Right cardiac atrium (tissue), 5 donors: Measurements from ENCODE around the gene KRT2. TPM values are rescaled to one million over a fixed set of nuclear protein-coding genes. Genes with fewer than 3 reads are reported as not detected.

Experiments
- ATAC-seq, 2 donors: fragments of 200-7000 bp; cut with Tn5 transposase; one replicate each; pipeline versions ENCODE4 v1.8.0 to v1.9.1; 2020; ENCODE audit warnings: moderate library complexity in 2 of 2, mild to moderate bottlenecking in 1 of 2
- DNase-seq, 3 donors: peaks; one replicate each; pipeline ENCODE4 v3.0.0-alpha.2; 2020
- H3K27ac ChIP-seq: one replicate; pipeline ENCODE4 v1.5.1; 2013; ENCODE audit warnings: mild to moderate bottlenecking, low read length, control low read depth, moderate library complexity
- H3K27me3 ChIP-seq: one replicate; pipeline ENCODE4 v1.6.1; 2013; ENCODE audit not compliant: control insufficient read depth, insufficient read depth
- H3K4me1 ChIP-seq: one replicate; pipeline ENCODE4 v1.6.1; 2013; ENCODE audit warnings: low read length; ENCODE audit not compliant: control insufficient read depth, insufficient read depth
- H3K4me3 ChIP-seq: one replicate; pipeline ENCODE4 v1.5.1; 2013; ENCODE audit warnings: low read length, control low read depth
- H3K9me3 ChIP-seq: one replicate; pipeline ENCODE4 v1.6.1; 2013; ENCODE audit warnings: low read length; ENCODE audit not compliant: control insufficient read depth
- WGBS: extraction: QIAGEN DNeasy Blood & Tissue Kit; methylation state at CpG from one replicate; pipeline ENCODE4 v1.1.7; 2013; 5-methylcytosine and 5-hydroxymethylcytosine counted together
- intact Hi-C, 4 donors: fragments of 100-400 bp; cut with DNase I; formaldehyde crosslinking; loops; one replicate each; pipeline versions ENCODE4 v1.11.0 to v1.14.0; 2022 to 2023
- polyA plus RNA-seq: library from polyadenylated mRNA; stranded (reverse); fragments of 200-250 nt; gene quantifications from one replicate; pipeline ENCODE4 v1.2.3, GENCODE V29; 2013
- total RNA-seq, 4 donors: library from RNA; stranded (reverse); fragmentation: NEBNext Ultra II Directional; extraction: Animal tissue kit (Norgen Biotek cat#: 25700); gene quantifications; one replicate each; pipeline ENCODE4 v1.2.1, GENCODE V29; 2021
- donor health status: healthy with polysubstance abuse.
- donor health status: DM: no; HTN: yes; CAD: no.
- donor health status: DM: no; HTN: no; CAD: no.
- donor health status: DM: no; HTN: yes; CAD: no; lungs with severe emphysema.
- donor health status: DM: yes; HTN: yes; CAD: no.

KRT2 gene
- total and polyA plus RNA-seq, 5 donors: not detected

DNA sequence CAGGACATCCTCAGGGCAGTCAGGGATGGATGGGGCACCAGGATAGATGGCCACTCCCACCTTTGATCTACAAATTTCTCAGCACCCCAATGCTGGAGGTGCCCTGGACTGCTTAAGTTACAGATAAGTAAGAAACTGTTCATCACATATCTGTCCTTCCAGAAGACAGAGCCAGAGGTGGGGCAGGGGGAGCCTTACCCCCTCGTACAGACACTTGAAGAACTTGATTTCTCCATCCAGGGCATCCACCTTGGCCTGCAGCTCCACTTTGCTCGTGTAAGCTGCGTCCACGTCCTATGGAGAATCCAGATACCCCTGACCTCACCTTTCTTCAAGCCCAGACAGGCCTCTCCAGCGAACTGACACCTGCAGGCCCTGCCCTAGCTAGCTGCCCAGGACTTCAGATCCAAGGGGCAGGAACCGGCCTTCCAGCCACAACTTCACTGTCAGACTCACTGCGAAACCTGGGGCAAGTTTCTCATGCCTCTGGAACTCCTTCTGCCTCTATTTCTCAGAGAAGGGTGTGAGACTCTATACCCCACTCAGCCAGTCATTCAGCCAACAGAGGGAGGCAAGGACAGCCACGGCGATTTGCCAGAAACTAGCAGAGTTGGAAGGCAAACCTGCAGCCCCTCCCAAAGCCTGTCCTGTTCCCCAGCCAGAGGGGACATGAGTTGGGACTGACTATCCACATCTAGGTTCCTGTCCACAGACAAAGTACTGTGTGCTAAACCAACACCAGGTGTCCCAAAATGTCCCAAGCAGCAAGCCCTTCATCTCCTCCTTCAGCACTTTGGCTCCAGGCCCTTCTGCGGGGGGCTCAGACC lies 37.4 kb downstream of the KRT2 start:
- ATAC-seq (no peak), DNase-seq (no peak)
- H3K27ac ChIP-seq: no peak overlapping the region
- H3K4me3 ChIP-seq: no peak overlapping the region
- no peaks in the 10 kb centered on the region for H3K27me3 ChIP-seq
- no peaks in the 10 kb centered on the region for H3K4me1 ChIP-seq
- H3K9me3 ChIP-seq: no peaks in the 10 kb centered on the region
- WGBS: 86% methylated on average over 10 of the region's 10 CpGs
- intact Hi-C loops: no loop called here

DNA sequence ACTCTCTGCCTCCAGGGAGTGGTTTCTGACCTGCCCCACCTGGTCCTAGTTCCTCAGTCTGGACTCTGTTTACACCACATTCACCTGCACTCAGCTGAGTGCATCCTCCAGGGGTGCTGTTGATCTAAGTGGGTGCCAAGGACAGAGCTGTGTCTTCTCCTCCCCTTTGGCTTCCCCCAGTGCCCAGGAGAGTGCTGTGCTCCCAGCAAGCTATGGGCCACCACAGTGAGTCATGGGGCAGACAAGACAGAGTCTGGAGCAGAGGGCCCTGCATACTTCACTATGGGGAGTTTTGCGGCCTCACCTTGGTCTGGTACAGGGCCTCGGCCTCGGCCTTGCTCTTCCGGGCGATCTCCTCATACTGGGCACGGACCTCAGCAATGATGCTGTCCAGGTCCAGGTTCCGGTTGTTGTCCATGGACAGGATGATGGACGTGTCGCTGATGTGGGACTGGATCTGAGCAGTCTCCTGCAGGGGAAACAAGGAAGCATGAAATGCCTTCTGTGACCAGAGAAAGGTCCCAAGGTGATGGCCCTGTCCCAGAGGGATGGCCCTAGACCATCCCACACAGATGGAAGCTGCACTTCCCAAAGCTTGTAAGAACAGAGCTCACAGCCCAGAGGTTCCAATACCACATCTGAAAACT lies 38.5 kb downstream of the KRT2 start:
- no peak overlapping the region for H3K4me3 ChIP-seq
- no peak overlapping the region for H3K27ac ChIP-seq
- no peaks in the 10 kb centered on the region for H3K9me3 ChIP-seq
- H3K27me3 ChIP-seq: no peaks in the 10 kb centered on the region
- intact Hi-C loops: no loop called here
- DNase-seq (no peak), ATAC-seq (no peak)
- 90% methylated on average over 9 of the region's 9 CpGs for WGBS
- no peaks in the 10 kb centered on the region for H3K4me1 ChIP-seq

DNA sequence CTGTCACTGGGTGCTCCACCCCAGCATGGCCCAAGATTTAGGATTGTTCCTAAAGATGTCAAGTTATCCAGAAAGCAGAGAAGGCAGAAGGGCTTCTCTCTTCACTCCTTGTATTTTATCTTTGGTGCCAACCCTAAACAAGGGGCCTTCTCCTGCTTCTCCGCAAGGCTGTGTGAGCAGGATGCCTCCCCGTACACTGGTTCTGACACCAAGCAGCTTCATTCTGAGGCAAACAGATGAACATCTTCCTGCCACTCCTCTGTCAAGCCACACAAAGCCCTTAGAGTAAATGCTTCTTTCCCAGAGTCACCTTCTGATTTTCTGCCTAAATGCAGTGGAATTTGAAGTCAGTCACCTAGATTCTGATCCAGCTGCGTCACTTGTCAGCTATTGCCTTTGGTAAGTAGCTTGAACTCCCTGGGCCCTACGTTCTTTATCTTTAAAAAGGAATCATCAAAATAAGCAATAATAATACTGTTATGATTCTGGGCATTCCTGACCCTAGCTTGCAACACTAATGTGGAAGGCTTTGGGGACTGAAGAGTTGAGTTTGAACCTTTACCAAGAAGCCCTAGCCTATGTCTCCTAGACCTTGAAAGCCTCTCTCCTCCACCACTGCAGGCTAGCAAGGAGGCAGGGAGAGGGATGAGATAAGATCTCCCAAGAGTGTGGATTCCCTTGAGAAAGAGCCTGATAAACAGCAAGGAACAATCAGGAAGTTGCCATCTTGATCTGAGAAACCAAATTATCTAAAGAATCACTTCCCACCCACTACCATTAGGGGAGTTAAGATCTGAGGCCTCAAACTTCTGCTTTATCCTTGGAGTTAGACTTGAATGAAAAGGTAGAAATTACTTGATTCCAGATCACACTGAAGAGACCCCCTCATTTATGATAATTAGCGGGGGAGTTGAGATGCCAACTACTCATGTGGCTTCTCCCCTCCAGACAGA lies 39.3 kb downstream of the KRT2 start:
- Histone ChIP-seq H3K4me3 (no peak overlapping the region), H3K27me3 (no peaks in the 10 kb centered on the region), H3K9me3 (no peaks in the 10 kb centered on the region), H3K27ac (no peak overlapping the region), H3K4me1 (no peaks in the 10 kb centered on the region)
- intact Hi-C loops: no loop called here
- WGBS: 77% methylated on average over 5 of the region's 5 CpGs
- DNase-seq (no peak), ATAC-seq (no peak)

DNA sequence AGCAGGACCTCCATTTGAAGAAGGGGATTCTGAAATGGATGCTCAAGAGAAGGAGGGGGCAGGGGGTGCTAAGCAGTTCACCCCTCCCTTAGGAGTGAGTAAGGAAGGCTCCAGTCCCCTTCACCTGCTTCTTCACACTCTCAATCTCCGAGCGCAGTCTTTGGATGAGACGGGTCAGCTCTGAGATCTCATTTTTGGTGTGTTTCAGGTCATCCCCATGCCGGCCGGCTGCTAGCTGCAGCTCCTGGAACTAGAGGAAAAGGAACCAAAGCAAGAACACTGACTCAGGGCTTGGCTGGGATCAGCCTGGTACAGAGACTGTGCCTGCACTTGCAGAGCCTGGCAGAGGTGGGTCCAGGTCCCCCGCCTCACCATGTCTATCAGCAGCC lies 40.9 kb downstream of the KRT2 start:
- 88% methylated on average over 6 of the region's 6 CpGs for WGBS
- intact Hi-C loops: no loop called here
- H3K4me1 ChIP-seq: no peaks in the 10 kb centered on the region
- H3K27ac ChIP-seq: no peak overlapping the region
- DNase-seq (no peak), ATAC-seq (no peak)
- no peaks in the 10 kb centered on the region for H3K9me3 ChIP-seq
- H3K4me3 ChIP-seq: no peak overlapping the region
- H3K27me3 ChIP-seq: no peaks in the 10 kb centered on the region

DNA sequence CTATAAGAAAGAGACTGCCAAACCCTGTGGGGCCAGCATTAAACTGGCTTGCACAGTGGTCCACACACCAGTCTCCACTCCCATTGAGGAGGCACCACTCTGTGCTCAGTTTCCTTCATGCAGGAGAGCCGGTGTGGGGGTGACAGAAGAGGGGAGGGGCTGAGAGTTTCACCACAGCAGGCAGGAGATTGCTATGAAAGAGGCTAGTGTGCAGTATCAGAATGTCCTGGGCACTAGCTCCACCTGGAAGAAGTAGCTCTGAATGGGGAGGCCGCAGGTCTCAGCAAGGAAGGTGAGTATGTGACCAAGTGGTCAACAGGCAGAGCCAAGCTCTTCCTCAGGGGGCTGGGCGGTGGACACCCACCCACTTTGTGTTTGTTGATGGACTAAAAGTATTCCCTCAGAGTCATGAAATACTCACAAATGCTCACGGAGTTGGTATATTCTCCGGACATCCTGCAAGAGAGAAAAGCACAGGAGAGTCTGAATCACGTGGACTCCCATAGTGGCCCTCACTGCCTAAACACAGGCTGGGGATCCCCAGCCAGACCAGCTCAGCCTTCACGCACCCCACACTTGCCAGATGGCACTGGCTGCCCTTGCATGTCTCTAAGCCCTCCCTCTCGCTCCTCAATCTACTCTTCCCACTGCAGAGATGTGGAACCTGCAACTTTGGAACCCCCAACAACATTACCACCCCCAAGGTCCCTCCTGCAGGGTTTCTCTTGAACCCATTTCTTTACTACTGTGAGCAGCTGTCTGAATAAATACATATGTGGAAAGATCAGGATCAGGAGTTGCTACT lies 43.0 kb downstream of the KRT2 start:
- Histone ChIP-seq H3K27me3 (no peaks in the 10 kb centered on the region), H3K27ac (no peak overlapping the region), H3K4me1 (no peaks in the 10 kb centered on the region), H3K4me3 (no peak overlapping the region), H3K9me3 (no peaks in the 10 kb centered on the region)
- WGBS: 75% methylated on average over 8 of the region's 8 CpGs
- DNase-seq (no peak), ATAC-seq (no peak)
- intact Hi-C loops: no loop called here

DNA sequence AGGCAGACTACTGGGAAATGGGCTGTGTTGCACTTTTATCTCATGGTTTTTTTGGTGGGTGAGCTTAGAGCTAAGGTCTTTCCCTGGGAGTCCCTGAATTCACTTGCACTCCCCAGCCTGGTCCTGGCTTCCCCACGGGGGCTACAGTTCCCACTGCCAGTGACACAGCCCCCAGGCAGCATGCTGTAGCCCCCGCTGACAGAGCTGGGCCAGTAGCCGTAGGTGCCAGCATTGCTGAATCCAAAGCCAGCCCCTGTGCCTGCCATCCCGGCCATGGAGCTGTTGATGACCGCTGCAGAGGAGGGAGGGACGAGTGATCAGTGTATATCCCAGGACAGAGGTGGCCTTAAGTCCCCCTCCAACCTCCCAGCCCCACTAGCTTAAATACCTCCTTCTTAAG lies 43.9 kb downstream of the KRT2 start:
- intact Hi-C loops: no loop called here
- 65% methylated on average over 6 of the region's 6 CpGs for WGBS
- Histone ChIP-seq H3K9me3 (no peaks in the 10 kb centered on the region), H3K4me3 (no peak overlapping the region), H3K27ac (no peak overlapping the region), H3K27me3 (no peaks in the 10 kb centered on the region), H3K4me1 (no peaks in the 10 kb centered on the region)
- DNase-seq (no peak), ATAC-seq (no peak)

DNA sequence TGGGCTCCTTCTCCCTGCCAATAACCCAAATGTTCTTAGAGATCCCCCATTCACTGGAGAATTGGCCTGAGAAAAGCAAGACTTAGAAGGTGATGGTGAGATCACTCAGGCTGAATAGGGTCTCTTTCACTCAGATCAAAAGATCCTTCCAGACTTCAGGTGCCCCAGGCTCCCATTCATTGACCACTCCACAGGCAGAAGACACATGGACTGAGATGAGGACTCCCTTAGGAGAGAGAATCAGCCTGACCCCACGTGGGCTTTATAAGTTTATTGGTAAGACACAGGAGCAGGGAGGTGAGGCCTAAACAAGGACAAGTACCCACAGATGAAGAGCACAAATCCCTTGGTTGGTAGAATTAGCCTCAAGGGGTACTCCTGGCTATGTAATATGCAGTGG lies 44.7 kb downstream of the KRT2 start:
- DNase-seq (no peak), ATAC-seq (no peak)
- H3K4me1 ChIP-seq: no peaks in the 10 kb centered on the region
- intact Hi-C loops: no loop called here
- WGBS: 45% methylated on average over 1 of the region's 1 CpG
- no peak overlapping the region for H3K4me3 ChIP-seq
- no peaks in the 10 kb centered on the region for H3K27me3 ChIP-seq
- no peak overlapping the region for H3K27ac ChIP-seq
- H3K9me3 ChIP-seq: no peaks in the 10 kb centered on the region

DNA sequence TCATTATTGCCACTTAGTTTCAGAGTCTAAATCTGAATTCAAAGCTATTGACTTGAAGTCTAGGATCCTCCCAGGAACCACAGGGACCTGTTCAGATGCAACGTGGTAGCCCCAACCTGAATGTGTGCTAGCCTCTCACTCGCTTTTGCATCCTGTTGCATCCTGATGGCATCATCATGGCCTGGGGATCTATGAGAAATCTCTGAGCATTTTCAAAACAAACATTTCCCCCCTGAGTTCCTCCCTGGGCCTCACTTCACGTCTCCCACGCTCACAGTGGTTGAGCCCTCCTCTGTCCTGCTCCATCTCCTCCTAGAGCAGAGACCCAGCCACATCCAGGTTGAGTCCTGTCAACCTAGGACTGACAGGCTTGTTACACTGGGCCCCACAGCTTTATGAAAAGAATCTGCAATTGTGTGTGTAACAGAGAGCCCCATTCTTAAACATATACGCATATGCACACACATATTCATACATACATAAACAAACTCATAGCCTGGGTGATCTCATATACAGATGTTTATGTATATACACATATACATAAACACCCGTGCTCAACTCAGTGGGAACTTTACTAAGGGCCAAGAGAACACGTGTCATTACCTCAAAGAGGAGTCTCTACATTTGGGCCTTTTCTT lies 45.3 kb downstream of the KRT2 start:
- H3K27ac ChIP-seq: no peak overlapping the region
- H3K9me3 ChIP-seq: no peaks in the 10 kb centered on the region
- no peak for ATAC-seq
- intact Hi-C loops: no loop called here
- no peak overlapping the region for H3K4me3 ChIP-seq
- H3K27me3 ChIP-seq: no peaks in the 10 kb centered on the region
- 73% methylated on average over 7 of the region's 7 CpGs for WGBS
- no peaks in the 10 kb centered on the region for H3K4me1 ChIP-seq
- no peak for DNase-seq

DNA sequence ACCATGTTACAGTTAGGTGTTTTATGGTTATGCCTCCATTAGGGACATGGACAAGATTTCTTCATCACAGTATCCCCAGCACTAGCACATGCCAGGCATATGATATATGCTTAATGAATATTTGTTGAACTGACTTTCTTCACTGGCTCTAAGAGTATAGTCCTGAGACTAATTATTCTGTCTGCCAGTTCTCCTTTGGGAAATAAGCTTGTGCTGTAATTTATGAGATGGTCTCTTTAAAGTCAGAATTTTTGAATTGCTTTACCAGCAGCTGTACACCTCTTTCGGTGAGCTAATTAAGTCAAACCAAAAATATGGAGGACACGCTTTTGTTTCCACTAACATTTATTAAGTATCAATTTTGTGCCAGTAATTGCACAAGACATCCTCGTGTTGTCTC lies 45.9 kb downstream of the KRT2 start:
- H3K27ac ChIP-seq: no peak overlapping the region

DNA sequence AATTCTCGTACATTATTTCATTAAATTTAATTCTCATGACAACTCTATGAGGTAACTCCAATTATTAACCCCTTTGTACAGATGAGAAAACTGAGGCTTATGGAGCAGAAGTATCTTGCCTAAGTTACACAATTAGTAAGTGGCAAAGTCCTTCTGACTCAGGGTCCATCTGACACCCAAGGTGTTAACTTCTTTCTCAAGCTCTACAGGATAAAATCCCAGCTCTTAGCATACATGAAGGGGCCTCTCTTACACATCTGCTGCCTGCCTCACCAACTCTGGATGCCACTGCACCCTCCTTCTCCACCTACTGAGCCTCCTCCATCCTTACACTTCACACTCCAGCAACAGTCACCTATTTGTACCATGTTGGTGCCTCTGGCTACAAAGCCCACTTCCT lies 46.5 kb downstream of the KRT2 start:
- 89% methylated on average over 1 of the region's 1 CpG for WGBS
- no peak for DNase-seq
- no peaks in the 10 kb centered on the region for H3K27me3 ChIP-seq
- H3K4me1 ChIP-seq: no peaks in the 10 kb centered on the region
- H3K4me3 ChIP-seq: no peak overlapping the region
- intact Hi-C loops: no loop called here
- H3K9me3 ChIP-seq: no peaks in the 10 kb centered on the region
- ATAC-seq: no peak
- H3K27ac ChIP-seq: no peak overlapping the region

More for the DNA sequence above, 45.9 kb downstream of the KRT2 start:
- H3K9me3 ChIP-seq: no peaks in the 10 kb centered on the region
- 78% methylated on average over 3 of the region's 3 CpGs for WGBS
- DNase-seq: no peak
- no peak for ATAC-seq
- H3K27me3 ChIP-seq: no peaks in the 10 kb centered on the region
- no peak overlapping the region for H3K4me3 ChIP-seq
- no peaks in the 10 kb centered on the region for H3K4me1 ChIP-seq
- intact Hi-C loops: no loop called here
